Nephron (organoid): Measurements from ENCODE around the gene ZNF536.

Experiments used
- H3K27ac Mint-ChIP-seq, 3 experiments: 2 replicates each; pipeline ENCODE4 v1.8.0; 2020; ENCODE audit warnings: mixed read lengths in 3 of 3, mild to moderate bottlenecking in 2 of 3, moderate library complexity in 1 of 3
- H3K27me3 Mint-ChIP-seq: 2 replicates; pipeline ENCODE4 v1.8.0; 2021; ENCODE audit warnings: low read depth, mild to moderate bottlenecking, moderate library complexity, mixed read lengths
- H3K36me3 Mint-ChIP-seq: 2 replicates; pipeline ENCODE4 v1.8.0; 2020; ENCODE audit warnings: low read depth, mixed read lengths
- H3K4me1 Mint-ChIP-seq: 2 replicates; pipeline ENCODE4 v1.8.0; 2020; ENCODE audit warnings: mixed read lengths
- H3K4me3 Mint-ChIP-seq, 3 experiments: 2 replicates each; pipeline ENCODE4 v1.8.0; 2020; ENCODE audit warnings: mild to moderate bottlenecking in 3 of 3, mixed read lengths in 3 of 3, moderate library complexity in 2 of 3
- H3K9me3 Mint-ChIP-seq: 2 replicates; pipeline ENCODE4 v1.8.0; 2020; ENCODE audit warnings: mixed read lengths
- TF ChIP-seq, protein P1 (sequence below), 3 experiments: fragments of 200-600 bp; sonication (generic); IDR thresholded peaks; one replicate each; pipeline ENCODE4 v1.5.0; 2021; ENCODE audit warnings: antibody characterized with exemption in 3 of 3; ENCODE audit not compliant: unreplicated experiment in 3 of 3

ZNF536 gene

DNA sequence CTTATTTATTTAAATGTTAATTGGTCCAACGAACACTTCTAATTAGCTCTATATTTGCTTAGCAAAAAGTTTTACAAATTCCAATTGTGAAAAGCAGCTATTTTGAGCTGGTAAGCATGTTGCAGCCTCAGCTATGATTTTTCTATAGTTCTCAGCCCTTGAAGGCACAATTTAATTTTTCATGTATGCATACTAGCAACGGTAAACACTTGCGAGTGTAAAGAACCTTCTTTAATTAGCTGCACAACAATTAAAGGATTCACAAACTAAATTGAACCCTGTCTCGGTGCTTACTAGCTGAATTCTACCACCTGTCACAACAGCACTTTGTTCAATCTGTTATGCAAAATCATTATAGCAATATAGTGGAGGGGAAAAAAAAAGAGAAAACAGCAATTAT lies 29.8 kb downstream of the ZNF536 start:
- Mint-ChIP-seq H3K27ac (no peak overlapping the region), H3K27me3 (peaks cover 19% of the 10 kb centered on the region), H3K4me3 (no peak overlapping the region), H3K4me1 (peaks cover 12% of the 10 kb centered on the region), H3K9me3 (no peaks in the 10 kb centered on the region), H3K36me3 (no peaks in the 10 kb centered on the region)
- TF ChIP-seq, protein P1, sequence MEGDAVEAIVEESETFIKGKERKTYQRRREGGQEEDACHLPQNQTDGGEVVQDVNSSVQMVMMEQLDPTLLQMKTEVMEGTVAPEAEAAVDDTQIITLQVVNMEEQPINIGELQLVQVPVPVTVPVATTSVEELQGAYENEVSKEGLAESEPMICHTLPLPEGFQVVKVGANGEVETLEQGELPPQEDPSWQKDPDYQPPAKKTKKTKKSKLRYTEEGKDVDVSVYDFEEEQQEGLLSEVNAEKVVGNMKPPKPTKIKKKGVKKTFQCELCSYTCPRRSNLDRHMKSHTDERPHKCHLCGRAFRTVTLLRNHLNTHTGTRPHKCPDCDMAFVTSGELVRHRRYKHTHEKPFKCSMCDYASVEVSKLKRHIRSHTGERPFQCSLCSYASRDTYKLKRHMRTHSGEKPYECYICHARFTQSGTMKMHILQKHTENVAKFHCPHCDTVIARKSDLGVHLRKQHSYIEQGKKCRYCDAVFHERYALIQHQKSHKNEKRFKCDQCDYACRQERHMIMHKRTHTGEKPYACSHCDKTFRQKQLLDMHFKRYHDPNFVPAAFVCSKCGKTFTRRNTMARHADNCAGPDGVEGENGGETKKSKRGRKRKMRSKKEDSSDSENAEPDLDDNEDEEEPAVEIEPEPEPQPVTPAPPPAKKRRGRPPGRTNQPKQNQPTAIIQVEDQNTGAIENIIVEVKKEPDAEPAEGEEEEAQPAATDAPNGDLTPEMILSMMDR (IDR thresholded peaks at IDR 0.05; ENCODE audit: unreplicated experiment in 3 of 3), result no peak

DNA sequence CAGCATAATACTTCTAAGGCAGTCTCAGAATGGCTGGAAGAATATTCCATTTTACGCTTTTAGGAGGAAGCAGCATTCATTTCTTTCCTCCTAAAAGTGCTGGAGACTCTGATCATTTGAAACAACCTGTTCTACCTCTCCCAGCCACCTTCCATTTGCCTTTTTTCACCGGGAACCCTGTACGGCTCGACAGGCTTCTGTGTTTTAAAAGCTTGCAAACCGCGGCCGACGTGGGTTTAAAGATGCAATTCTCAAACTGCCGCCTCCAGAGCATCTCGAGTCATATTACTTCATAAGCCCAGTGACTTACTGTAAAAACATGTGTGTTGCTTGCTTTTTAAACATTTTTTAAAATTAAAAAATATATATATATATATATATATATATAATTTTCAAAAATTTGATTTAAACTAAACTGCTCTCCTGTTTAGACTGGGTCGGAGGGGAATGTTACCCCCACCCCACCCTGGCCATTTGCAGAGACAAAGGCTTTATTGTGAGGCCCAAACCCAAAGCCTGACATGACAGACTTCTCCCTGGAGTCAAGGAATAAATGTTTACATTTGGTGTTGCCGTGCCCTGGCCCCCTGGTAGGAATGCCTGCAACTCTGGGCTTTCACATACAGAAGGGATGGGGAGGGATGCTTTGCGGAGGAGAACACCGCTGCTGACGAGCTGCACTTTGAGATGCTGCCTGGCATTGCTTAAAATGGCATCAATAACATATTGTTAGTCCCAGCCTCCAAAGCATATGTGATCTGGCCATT lies 30.4 kb downstream of the ZNF536 start:
- TF ChIP-seq, protein P1 (IDR thresholded peaks at IDR 0.05; ENCODE audit: unreplicated experiment in 3 of 3), result no peak
- Mint-ChIP-seq H3K27ac (no peak overlapping the region), H3K36me3 (no peaks in the 10 kb centered on the region), H3K4me3 (no peak overlapping the region), H3K27me3 (peaks cover 16% of the 10 kb centered on the region), H3K9me3 (no peaks in the 10 kb centered on the region), H3K4me1 (peaks cover 12% of the 10 kb centered on the region)

DNA sequence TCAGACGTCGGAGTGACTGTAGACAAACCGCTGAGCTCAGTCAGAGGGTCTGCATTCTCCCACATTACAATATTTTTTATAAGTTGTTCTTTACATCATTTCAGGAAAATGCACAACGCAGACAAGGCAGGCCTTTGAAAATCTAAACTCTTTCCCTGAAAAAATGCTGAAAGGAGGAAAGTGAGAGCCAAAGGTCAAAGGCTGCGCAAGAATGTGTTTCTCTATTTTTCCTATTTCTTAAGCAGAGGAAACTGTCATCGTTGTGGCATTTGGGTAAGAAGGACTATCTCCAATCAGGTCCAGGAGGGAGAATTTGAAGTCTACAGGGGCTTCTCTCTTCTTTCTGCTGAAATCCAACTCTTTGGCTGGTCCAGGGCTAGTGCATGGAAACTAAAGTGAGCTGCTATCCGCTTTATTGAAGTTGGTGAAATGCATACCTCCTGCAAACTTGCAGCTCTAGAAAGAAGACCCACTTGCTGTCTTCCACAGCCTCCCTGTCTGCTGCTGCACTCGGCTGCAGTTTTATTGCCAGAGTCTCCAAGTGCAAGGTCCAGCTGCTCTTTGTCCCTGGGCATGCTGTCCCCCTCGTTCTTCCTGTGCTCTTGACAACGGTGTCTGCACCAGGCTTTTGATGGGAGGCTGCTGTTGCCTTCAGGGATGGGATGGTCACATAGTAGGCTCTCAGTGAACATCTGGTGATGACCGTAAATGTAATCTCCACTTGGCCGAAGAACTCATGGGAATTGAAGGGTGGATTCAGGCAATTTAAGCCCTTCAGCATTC lies 31.2 kb downstream of the ZNF536 start:
- Mint-ChIP-seq H3K27ac (peak overlapping the region in 1 of 3 experiments; percentile 44), H3K36me3 (no peaks in the 10 kb centered on the region), H3K9me3 (no peaks in the 10 kb centered on the region), H3K4me3 (no peak overlapping the region), H3K4me1 (peaks cover 12% of the 10 kb centered on the region), H3K27me3 (peaks cover 16% of the 10 kb centered on the region)
- TF ChIP-seq, protein P1 (IDR thresholded peaks at IDR 0.05; ENCODE audit: unreplicated experiment in 3 of 3), result no peak

DNA sequence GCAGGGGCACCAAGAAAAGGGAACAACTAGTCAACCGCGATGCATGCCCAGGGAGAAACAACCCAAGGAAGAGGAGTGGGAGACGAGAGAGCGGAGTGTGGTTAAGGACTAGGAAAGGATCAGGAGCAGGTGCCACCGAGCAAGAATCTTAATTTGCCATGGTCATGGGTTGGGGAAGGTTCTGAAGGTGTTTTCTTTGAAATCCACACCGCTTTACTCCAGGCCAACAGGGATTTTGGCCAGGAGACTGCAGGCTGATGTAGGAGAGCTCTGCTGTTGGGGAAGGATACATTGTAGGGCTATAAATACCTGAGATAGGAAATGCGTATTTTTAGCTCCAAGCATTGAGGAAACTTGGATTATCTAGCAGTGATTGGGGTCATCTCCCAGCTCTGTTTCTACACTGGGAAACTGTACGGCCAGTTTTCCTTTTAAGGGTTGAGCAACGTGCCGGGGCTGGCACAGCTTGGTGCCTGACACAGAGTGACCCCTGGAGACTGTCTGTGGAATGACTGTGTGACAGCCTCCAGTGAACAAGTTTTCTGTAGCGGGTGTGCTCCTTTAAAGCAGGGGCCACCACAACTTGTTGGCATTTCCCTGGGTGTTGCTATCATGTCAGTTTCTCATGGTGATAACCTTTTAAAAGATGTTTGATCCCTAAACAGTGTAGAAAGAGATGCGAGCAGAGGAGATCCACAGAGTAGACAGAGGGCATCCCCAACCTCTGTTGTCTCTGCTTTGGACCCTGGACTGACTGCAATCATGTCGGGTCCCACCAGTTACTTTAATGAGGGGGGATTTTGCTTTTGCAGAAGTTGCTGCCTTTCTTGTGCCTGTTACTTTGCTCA lies 34.3 kb downstream of the ZNF536 start:
- Mint-ChIP-seq H3K4me3 (no peak overlapping the region), H3K27me3 (peaks cover 16% of the 10 kb centered on the region), H3K9me3 (no peaks in the 10 kb centered on the region), H3K27ac (no peak overlapping the region), H3K4me1 (peaks cover 12% of the 10 kb centered on the region), H3K36me3 (no peaks in the 10 kb centered on the region)
- TF ChIP-seq, protein P1 (IDR thresholded peaks at IDR 0.05; ENCODE audit: unreplicated experiment in 3 of 3), result peak; percentile 33 to 53 (median 48)

DNA sequence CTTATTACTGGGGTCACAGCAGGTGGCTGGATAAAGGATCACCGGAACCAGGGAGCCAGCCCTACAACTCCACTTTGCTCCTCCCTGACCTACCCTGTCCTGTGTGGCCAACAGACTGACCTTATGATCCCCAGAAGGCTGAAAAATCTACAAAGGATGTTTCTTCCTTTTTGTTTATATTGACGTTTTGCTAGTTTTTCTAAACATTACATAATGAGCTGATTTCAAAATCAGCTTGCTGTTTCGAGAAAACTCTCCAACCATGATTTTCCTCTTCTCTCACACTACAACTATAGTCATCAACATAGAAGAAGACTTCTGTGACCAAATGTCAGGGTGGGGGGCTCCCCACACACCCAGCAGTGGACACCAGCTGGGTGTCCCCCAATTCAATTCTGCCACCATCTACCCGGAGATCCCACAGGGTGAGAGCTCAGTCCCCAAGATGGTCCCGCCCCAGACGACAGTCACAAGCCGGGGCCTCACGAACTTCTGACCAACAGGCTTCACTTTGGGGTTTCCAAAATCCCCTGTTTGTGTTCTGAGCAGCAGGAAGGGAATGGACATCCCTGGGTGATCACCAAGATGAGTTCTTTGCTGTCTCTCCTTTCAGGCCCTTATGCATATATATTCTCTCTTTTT lies 35.0 kb downstream of the ZNF536 start:
- H3K4me1 Mint-ChIP-seq, result peaks cover 12% of the 10 kb centered on the region
- TF ChIP-seq, protein P1 (IDR thresholded peaks at IDR 0.05; ENCODE audit: unreplicated experiment in 3 of 3), result no peak
- H3K9me3 Mint-ChIP-seq, result no peaks in the 10 kb centered on the region
- peaks cover 16% of the 10 kb centered on the region for H3K27me3 Mint-ChIP-seq
- no peak overlapping the region for H3K4me3 Mint-ChIP-seq
- no peaks in the 10 kb centered on the region for H3K36me3 Mint-ChIP-seq
- H3K27ac Mint-ChIP-seq, result no peak overlapping the region
